HL-60/S4 treated with retinoic acid at 250 ng/mL for 4 days and 3 days (cell line): Measurements from ENCODE around the gene CBLN3.
"Not testable (repeated sequence)": the region's sequence is repeated elsewhere in the genome, so short reads cannot be mapped to it uniquely, and the experiment has no call there.

Experiments
- in situ Hi-C: fragments of 300-500 bp; cut with MboI; formaldehyde crosslinking; loops from 2 replicates; pipeline ENCODE4 v1.7.0; 2022; ENCODE audit warnings: low sequenced_read_pairs

CBLN3 gene

GRCh38 chr14:24388474-24389179 is 40.8 kb downstream of the CBLN3 start:
- in situ Hi-C loops: no loop called here

GRCh38 chr14:24387579-24387978 is 41.9 kb downstream of the CBLN3 start:
- in situ Hi-C loops: not testable (repeated sequence)

- in situ Hi-C loops: no loop called here
These were observed 42.5 kb downstream of the CBLN3 start for GRCh38 chr14:24387009-24387345.

- in situ Hi-C loops: no loop called here
These were observed 43.9 kb downstream of the CBLN3 start for GRCh38 chr14:24385524-24385923.

- in situ Hi-C loops: no loop called here
These were observed 45.3 kb downstream of the CBLN3 start for GRCh38 chr14:24384169-24384568.

- in situ Hi-C loops: no loop called here
These were observed 47.5 kb downstream of the CBLN3 start for GRCh38 chr14:24382064-24382371.

GRCh38 chr14:24381363-24382063 is 48.0 kb downstream of the CBLN3 start:
- in situ Hi-C loops: no loop called here

- in situ Hi-C loops: no loop called here
These were observed 49.3 kb downstream of the CBLN3 start for GRCh38 chr14:24379907-24380730.

- in situ Hi-C loops: no loop called here
These were observed 50.2 kb downstream of the CBLN3 start for GRCh38 chr14:24378981-24379906.

GRCh38 chr14:24378327-24378726 is 51.1 kb downstream of the CBLN3 start:
- in situ Hi-C loops: no loop called here

- in situ Hi-C loops: no loop called here
These were observed 51.8 kb downstream of the CBLN3 start for GRCh38 chr14:24377657-24378056.

- in situ Hi-C loops: no loop called here
These were observed 52.3 kb downstream of the CBLN3 start for GRCh38 chr14:24377126-24377525.
